Trophoblast cell (in vitro differentiated cells and primary cell): ENCODE data around the gene CFAP45.

Experiments
- DNase-seq, 2 donors: peaks; one replicate each; pipeline ENCODE4 v3.0.0-alpha.2; 2016
- H2AFZ ChIP-seq: 2 replicates; pipeline ENCODE4 v1.6.1; 2013; ENCODE audit warnings: low read length, moderate library complexity, mild to moderate bottlenecking; ENCODE audit not compliant: insufficient read depth, poor library complexity
- H2AK5ac ChIP-seq: 2 replicates; pipeline ENCODE4 v1.6.1; 2013; ENCODE audit warnings: mild to moderate bottlenecking, low read length
- H2BK120ac ChIP-seq: 2 replicates; pipeline ENCODE4 v1.6.1; 2013; ENCODE audit warnings: low read length, mild to moderate bottlenecking, moderate library complexity; ENCODE audit not compliant: insufficient read depth, poor library complexity
- H2BK12ac ChIP-seq: 2 replicates; pipeline ENCODE4 v1.6.1; 2013; ENCODE audit warnings: mild to moderate bottlenecking, low read length, moderate library complexity
- H2BK5ac ChIP-seq: 2 replicates; pipeline ENCODE4 v1.6.1; 2013; ENCODE audit warnings: low read length, low read depth, moderate library complexity, mild to moderate bottlenecking; ENCODE audit not compliant: poor library complexity
- H3K14ac ChIP-seq: 2 replicates; pipeline ENCODE4 v1.6.1; 2013; ENCODE audit warnings: mild to moderate bottlenecking, low read length
- H3K18ac ChIP-seq: 2 replicates; pipeline ENCODE4 v1.6.1; 2013; ENCODE audit warnings: mild to moderate bottlenecking, low read length
- H3K23ac ChIP-seq: 2 replicates; pipeline ENCODE4 v1.6.1; 2013; ENCODE audit warnings: low read length
- H3K27ac ChIP-seq: 2 replicates; pipeline ENCODE4 v1.5.1; 2013; ENCODE audit warnings: low read depth, mild to moderate bottlenecking, inconsistent platforms, low read length, moderate library complexity
- H3K27me3 ChIP-seq: 2 replicates; pipeline ENCODE4 v1.6.1; 2013; ENCODE audit warnings: inconsistent platforms, mild to moderate bottlenecking, low read length, moderate library complexity; ENCODE audit not compliant: insufficient read depth
- H3K36me3 ChIP-seq, 2 experiments: 1 replicate in 1 of 2; 2 replicates in 1 of 2; pipeline ENCODE4 v1.6.1; 2013; ENCODE audit warnings: low read length in 2 of 2, mild to moderate bottlenecking in 2 of 2, moderate library complexity in 1 of 2; ENCODE audit not compliant: insufficient read depth in 2 of 2, control insufficient read depth in 1 of 2
- H3K4ac ChIP-seq: 2 replicates; pipeline ENCODE4 v1.6.1; 2013; ENCODE audit warnings: low read depth, mild to moderate bottlenecking, low read length, moderate library complexity
- H3K4me1 ChIP-seq, 2 experiments: 1 replicate in 1 of 2; 2 replicates in 1 of 2; pipeline ENCODE4 v1.6.1; 2013; ENCODE audit warnings: low read length in 2 of 2, mild to moderate bottlenecking in 2 of 2, moderate library complexity in 1 of 2; ENCODE audit not compliant: insufficient read depth in 2 of 2, control insufficient read depth in 1 of 2
- H3K4me2 ChIP-seq: 2 replicates; pipeline ENCODE4 v1.6.1; 2013; ENCODE audit warnings: inconsistent platforms, mild to moderate bottlenecking, low read length, moderate library complexity
- H3K4me3 ChIP-seq: 2 replicates; pipeline ENCODE4 v1.5.1; 2013; ENCODE audit warnings: mild to moderate bottlenecking, low read depth, low read length, inconsistent platforms
- H3K79me1 ChIP-seq: one replicate; pipeline ENCODE4 v1.6.1; 2013; ENCODE audit warnings: low read length
- H3K79me2 ChIP-seq: 2 replicates; pipeline ENCODE4 v1.6.1; 2013; ENCODE audit warnings: low read length, mild to moderate bottlenecking; ENCODE audit not compliant: control insufficient read depth, insufficient read depth, poor library complexity
- H3K9ac ChIP-seq: 2 replicates; pipeline ENCODE4 v1.6.1; 2013; ENCODE audit warnings: mild to moderate bottlenecking, low read length
- H3K9me3 ChIP-seq: 2 replicates; pipeline ENCODE4 v1.6.1; 2013; ENCODE audit warnings: low read depth, mild to moderate bottlenecking, control low read depth, inconsistent platforms, low read length; ENCODE audit not compliant: insufficient read depth
- H4K12ac ChIP-seq: 2 replicates; pipeline ENCODE4 v1.6.1; 2013; ENCODE audit warnings: low read depth, mild to moderate bottlenecking, low read length, moderate library complexity
- H4K8ac ChIP-seq: 2 replicates; pipeline ENCODE4 v1.6.1; 2013; ENCODE audit warnings: low read depth, mild to moderate bottlenecking, low read length, moderate library complexity
- H4K91ac ChIP-seq: one replicate; pipeline ENCODE4 v1.6.1; 2013; ENCODE audit warnings: low read depth, mild to moderate bottlenecking, low read length, moderate library complexity
- WGBS: extraction: QIAGEN DNeasy Blood & Tissue Kit; methylation state at CpG from one replicate; pipeline ENCODE4 v1.1.7; 2013; ENCODE audit warnings: missing lambda C conversion rate; ENCODE audit not compliant: insufficient read length, insufficient coverage; ENCODE audit errors: extremely low coverage; 5-methylcytosine and 5-hydroxymethylcytosine counted together

Gene CFAP45

DNA sequence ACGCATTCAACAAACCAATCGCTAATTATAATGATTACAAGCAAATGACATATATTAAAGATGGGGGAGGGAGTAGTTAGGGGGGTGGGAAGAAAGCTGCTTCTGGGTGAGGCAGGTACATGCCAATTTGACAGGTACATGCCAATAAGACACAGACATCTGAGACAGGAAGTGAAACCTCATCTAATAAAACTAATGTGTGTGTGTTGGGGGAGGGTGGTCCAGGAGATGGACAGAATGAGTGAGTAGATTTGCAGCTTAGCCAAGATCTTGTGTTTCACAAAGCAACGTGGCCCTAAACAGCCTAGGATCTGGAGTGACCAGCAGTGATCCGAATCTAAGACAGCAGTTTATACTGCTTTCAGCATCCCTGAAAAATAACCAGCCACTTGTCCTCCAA lies 10.8 kb downstream of the CFAP45 start:
- Histone ChIP-seq H2BK120ac (peak overlapping the region; percentile 61), H3K4me3 (no peak overlapping the region), H3K27ac (peak overlapping the region; percentile 35), H4K91ac (peak overlapping the region; percentile 88), H3K4ac (peak overlapping the region; percentile 39), H2AFZ (no peak overlapping the region), H3K9ac (no peak overlapping the region), H3K4me1 (peaks cover 11% of the 10 kb centered on the region in 2 experiments), H3K79me1 (peaks cover 12% of the 10 kb centered on the region), H3K4me2 (no peak overlapping the region), H3K18ac (peak overlapping the region; percentile 72), H3K27me3 (no peaks in the 10 kb centered on the region), H2AK5ac (peak overlapping the region; percentile 80), H2BK5ac (peak overlapping the region; percentile 67), H3K36me3 (no peaks in the 10 kb centered on the region), H4K12ac (no peak overlapping the region), H3K14ac (peak overlapping the region; percentile 79), H3K79me2 (no peaks in the 10 kb centered on the region), H4K8ac (peak overlapping the region; percentile 55), H3K9me3 (no peaks in the 10 kb centered on the region), H3K23ac (no peak overlapping the region), H2BK12ac (peak overlapping the region; percentile 92)
- DNase-seq, result no peak
- WGBS, result no CpG with 5 or more reads among the region's 4 CpGs

DNA sequence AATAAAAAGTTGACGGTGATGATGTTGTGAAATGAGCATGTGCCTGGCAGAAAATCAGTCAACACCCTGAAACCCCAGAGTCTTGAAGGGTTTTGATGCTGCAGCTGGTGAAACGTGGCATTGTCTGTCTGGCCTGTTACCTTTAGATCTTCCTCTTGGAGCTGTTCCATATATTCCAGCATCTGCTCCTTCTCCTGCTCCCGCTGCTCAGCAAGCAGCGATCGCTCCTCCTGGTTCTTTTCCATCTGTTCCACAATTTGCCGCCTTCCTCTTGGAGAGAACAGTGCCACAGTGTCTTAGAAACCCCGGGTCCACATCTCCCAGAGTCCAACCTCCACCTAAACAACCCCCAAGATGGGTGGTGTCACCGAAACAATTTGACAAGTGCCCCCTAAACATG lies 15.7 kb downstream of the CFAP45 start:
- Histone ChIP-seq H2AK5ac (no peak overlapping the region), H2BK120ac (no peak overlapping the region), H2BK12ac (no peak overlapping the region), H2BK5ac (no peak overlapping the region), H3K4me3 (no peak overlapping the region), H4K91ac (no peak overlapping the region), H3K9ac (no peak overlapping the region), H3K27ac (no peak overlapping the region), H3K79me2 (no peaks in the 10 kb centered on the region), H3K36me3 (no peaks in the 10 kb centered on the region), H2AFZ (no peak overlapping the region), H3K14ac (no peak overlapping the region), H4K8ac (no peak overlapping the region), H3K4ac (no peak overlapping the region), H3K9me3 (no peaks in the 10 kb centered on the region), H3K18ac (no peak overlapping the region), H3K4me1 (peaks cover 1 to 2% of the 10 kb centered on the region in 2 experiments), H3K79me1 (peaks cover 1% of the 10 kb centered on the region), H3K23ac (no peak overlapping the region), H4K12ac (no peak overlapping the region), H3K4me2 (no peak overlapping the region), H3K27me3 (no peaks in the 10 kb centered on the region)
- no peak for DNase-seq
- no CpG with 5 or more reads among the region's 8 CpGs for WGBS

DNA sequence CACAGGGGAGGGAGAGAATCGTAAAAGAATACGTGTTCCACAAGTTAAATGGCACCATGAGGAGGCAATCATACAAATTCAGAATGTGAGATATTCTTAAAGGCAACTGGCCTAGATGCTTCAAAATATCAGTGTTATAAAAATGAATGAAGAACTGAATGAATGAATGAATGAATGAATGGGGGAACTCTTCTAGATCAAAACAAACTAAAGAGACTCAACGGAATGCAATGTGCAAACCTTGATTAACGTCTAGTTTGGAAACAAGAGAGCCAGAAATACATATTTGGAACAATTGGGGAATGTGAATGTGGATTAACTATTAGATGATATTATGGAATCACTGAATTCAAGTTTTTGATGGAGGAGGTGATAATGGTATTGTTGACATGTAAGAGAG lies 16.8 kb downstream of the CFAP45 start:
- WGBS, result no CpG with 5 or more reads among the region's 4 CpGs
- H3K27me3 ChIP-seq, result no peaks in the 10 kb centered on the region
- H3K23ac ChIP-seq, result no peak overlapping the region
- H3K79me1 ChIP-seq, result no peaks in the 10 kb centered on the region
- no peak overlapping the region for H3K4me3 ChIP-seq
- H3K9me3 ChIP-seq, result no peaks in the 10 kb centered on the region
- H3K79me2 ChIP-seq, result no peaks in the 10 kb centered on the region
- H4K91ac ChIP-seq, result no peak overlapping the region
- H2AK5ac ChIP-seq, result no peak overlapping the region
- H3K14ac ChIP-seq, result no peak overlapping the region
- no peak overlapping the region for H2AFZ ChIP-seq
- H3K18ac ChIP-seq, result no peak overlapping the region
- DNase-seq, result no peak
- H3K4me1 ChIP-seq, result no peaks in the 10 kb centered on the region
- no peak overlapping the region for H4K8ac ChIP-seq
- no peak overlapping the region for H3K4ac ChIP-seq
- H2BK12ac ChIP-seq, result no peak overlapping the region
- H3K27ac ChIP-seq, result no peak overlapping the region
- H4K12ac ChIP-seq, result no peak overlapping the region
- no peaks in the 10 kb centered on the region for H3K36me3 ChIP-seq
- no peak overlapping the region for H2BK120ac ChIP-seq
- H2BK5ac ChIP-seq, result no peak overlapping the region
- H3K4me2 ChIP-seq, result no peak overlapping the region
- H3K9ac ChIP-seq, result no peak overlapping the region

DNA sequence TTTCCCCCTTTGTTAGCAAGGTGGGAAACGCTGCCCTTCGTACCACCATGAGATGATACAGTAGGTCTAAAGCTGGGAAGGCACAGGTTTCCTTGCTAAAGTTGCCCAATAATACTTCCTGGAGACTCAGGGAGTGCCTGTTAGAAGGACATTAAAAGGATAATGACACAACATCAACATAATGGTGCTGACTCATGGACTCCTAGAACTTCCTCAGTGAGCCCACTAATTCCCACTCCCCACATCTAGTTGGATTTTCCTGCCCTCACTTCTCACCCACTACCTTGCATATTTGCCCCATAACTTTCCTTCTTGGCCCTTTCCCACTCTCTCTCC lies 17.5 kb downstream of the CFAP45 start:
- Histone ChIP-seq H2BK12ac (no peak overlapping the region), H3K9me3 (no peaks in the 10 kb centered on the region), H3K18ac (no peak overlapping the region), H4K12ac (no peak overlapping the region), H2AFZ (no peak overlapping the region), H3K27ac (no peak overlapping the region), H3K9ac (no peak overlapping the region), H3K14ac (no peak overlapping the region), H2BK5ac (no peak overlapping the region), H2AK5ac (no peak overlapping the region), H3K4ac (no peak overlapping the region), H3K4me3 (no peak overlapping the region), H3K36me3 (no peaks in the 10 kb centered on the region), H4K91ac (no peak overlapping the region), H2BK120ac (no peak overlapping the region), H4K8ac (no peak overlapping the region), H3K79me2 (no peaks in the 10 kb centered on the region), H3K23ac (no peak overlapping the region), H3K27me3 (no peaks in the 10 kb centered on the region), H3K4me1 (no peaks in the 10 kb centered on the region), H3K4me2 (no peak overlapping the region), H3K79me1 (no peaks in the 10 kb centered on the region)
- WGBS, result no CpG with 5 or more reads among the region's 2 CpGs
- no peak for DNase-seq
